OCI-LY7 (cell line): ENCODE results near the gene GPR82. TPM values are rescaled to one million over a fixed set of nuclear protein-coding genes. Genes with fewer than 3 reads are reported as not detected.

ENCODE experiments used
- BruUV-seq: library from RNA; stranded (reverse); fragments of 400-500 nt; replicated peaks from 2 replicates; lab custom pipeline; 2021; lab: Mats Ljungman, UMichigan
- CTCF ChIA-PET: fragments of 300-600 bp; sonication (Branson Sonifier 250); formaldehyde crosslinking; loops from one replicate; lab custom pipeline; 2022; ENCODE audit warnings: antibody characterized with exemption; ENCODE audit not compliant: unreplicated experiment; lab: Charles Lee
- POLR2A ChIA-PET: fragments of 300-600 bp; sonication (Branson Sonifier 250); formaldehyde crosslinking; loops from one replicate; lab custom pipeline; 2022; ENCODE audit warnings: antibody characterized with exemption; lab: Charles Lee
- DNase-seq: peaks from one replicate; pipeline ENCODE4 v3.0.0-alpha.2; 2015; ENCODE audit warnings: low spot score
- H2AFZ ChIP-seq: fragments of 200-600 bp; sonication (generic), shearing (Covaris generic); 2 replicates; pipeline ENCODE4 v1.6.1; 2014; ENCODE audit warnings: mild to moderate bottlenecking, antibody characterized with exemption, low read length, moderate library complexity
- H3K27ac ChIP-seq: fragments of 200-600 bp; sonication (generic); 2 replicates; pipeline ENCODE4 v1.5.1; 2014; ENCODE audit warnings: mixed run types, low read depth, mild to moderate bottlenecking, moderate library complexity, low read length, inconsistent platforms; ENCODE audit not compliant: poor library complexity, severe bottlenecking
- H3K36me3 ChIP-seq: fragments of 200-600 bp; sonication (generic); 2 replicates; pipeline ENCODE4 v1.6.1; 2014; ENCODE audit warnings: mild to moderate bottlenecking, antibody characterized with exemption, low read length, moderate library complexity, mixed read lengths; ENCODE audit not compliant: insufficient read depth
- H3K4me1 ChIP-seq: fragments of 200-600 bp; sonication (generic); 2 replicates; pipeline ENCODE4 v1.5.1; 2014; ENCODE audit warnings: mild to moderate bottlenecking, low read length; ENCODE audit not compliant: insufficient read depth, poor library complexity, severe bottlenecking
- H3K4me2 ChIP-seq: fragments of 200-600 bp; sonication (generic); 2 replicates; pipeline ENCODE4 v1.6.1; 2014; ENCODE audit warnings: mild to moderate bottlenecking, low read length
- H3K4me3 ChIP-seq: fragments of 200-600 bp; sonication (generic); 2 replicates; pipeline ENCODE4 v1.5.1; 2014; ENCODE audit warnings: mild to moderate bottlenecking, low read depth, low read length; ENCODE audit not compliant: poor library complexity, severe bottlenecking
- H3K79me2 ChIP-seq: fragments of 200-600 bp; sonication (generic); 2 replicates; pipeline ENCODE4 v1.6.1; 2016; ENCODE audit warnings: low read depth, mild to moderate bottlenecking, low read length, moderate library complexity, mixed read lengths; ENCODE audit not compliant: insufficient read depth
- H3K9me2 ChIP-seq: fragments of 200-600 bp; sonication (generic); 2 replicates; pipeline ENCODE4 v1.6.1; 2016; ENCODE audit warnings: mild to moderate bottlenecking, low read length, mixed read lengths; ENCODE audit not compliant: insufficient read depth
- H3K9me3 ChIP-seq: fragments of 200-600 bp; sonication (generic); 2 replicates; pipeline ENCODE4 v1.6.1; 2014; ENCODE audit warnings: mild to moderate bottlenecking, mixed run types, low read length, mixed read lengths
- H4K20me1 ChIP-seq: fragments of 200-600 bp; sonication (generic); 2 replicates; pipeline ENCODE4 v1.6.1; 2014; ENCODE audit warnings: mild to moderate bottlenecking, antibody characterized with exemption, low read length, moderate library complexity, mixed read lengths; ENCODE audit not compliant: insufficient read depth
- EZH2phosphoT487 ChIP-seq: fragments of 200-600 bp; sonication (generic); IDR thresholded peaks from 2 replicates; pipeline ENCODE4 v1.6.1; 2018; ENCODE audit warnings: low read depth, borderline replicate concordance, mild to moderate bottlenecking, mixed run types, antibody characterized with exemption, low read length, moderate library complexity, mixed read lengths
- intact Hi-C: fragments of 100-400 bp; cut with micrococcal nuclease; formaldehyde crosslinking; loops from one replicate; pipeline ENCODE4 v1.10.0; 2022; ENCODE audit not compliant: unreplicated experiment
- total RNA-seq, 2 experiments: library from RNA; depleted of rRNA in 1 of 2; stranded (reverse); fragments of >200 nt in 1 of 2; shearing (Covaris generic) in 1 of 2; gene quantifications; 2 replicates each; pipeline ENCODE4 v1.2.3, GENCODE V29; 2014 to 2022
- TF ChIP-seq, protein P1 (sequence below): fragments of 200-600 bp; sonication (generic); conservative IDR thresholded peaks from 2 replicates; pipeline ENCODE4 v1.5.1; 2014; ENCODE audit warnings: mild to moderate bottlenecking, antibody characterized with exemption, low read length, moderate library complexity, mixed read lengths

The GPR82 gene
- total RNA-seq, 2 experiments from 2014 or later: 0.53 TPM; not detected in 1

- DNase-seq: no peak
- Histone ChIP-seq H3K4me3 (no peak overlapping the region), H4K20me1 (no peaks in the 10 kb centered on the region), H3K4me1 (peaks cover 56% of the 10 kb centered on the region), H3K36me3 (no peaks in the 10 kb centered on the region; the same call in 1 of the 2 replicates), H3K4me2 (no peak overlapping the region), H3K27ac (no peak overlapping the region), H3K9me2 (no peaks in the 10 kb centered on the region), H2AFZ (no peak overlapping the region), H3K79me2 (peaks cover 8% of the 10 kb centered on the region; the same call in 1 of the 2 replicates), H3K9me3 (no peaks in the 10 kb centered on the region)
- ChIA-PET CTCF (no interaction called here), POLR2A (interaction anchor here (0.7 to 1.1 kb wide), 2 partner anchors 11 to 71 kb away, joined by 3 read pairs; no protein-coding TSS in a partner anchor)
- TF ChIP-seq, protein P1, sequence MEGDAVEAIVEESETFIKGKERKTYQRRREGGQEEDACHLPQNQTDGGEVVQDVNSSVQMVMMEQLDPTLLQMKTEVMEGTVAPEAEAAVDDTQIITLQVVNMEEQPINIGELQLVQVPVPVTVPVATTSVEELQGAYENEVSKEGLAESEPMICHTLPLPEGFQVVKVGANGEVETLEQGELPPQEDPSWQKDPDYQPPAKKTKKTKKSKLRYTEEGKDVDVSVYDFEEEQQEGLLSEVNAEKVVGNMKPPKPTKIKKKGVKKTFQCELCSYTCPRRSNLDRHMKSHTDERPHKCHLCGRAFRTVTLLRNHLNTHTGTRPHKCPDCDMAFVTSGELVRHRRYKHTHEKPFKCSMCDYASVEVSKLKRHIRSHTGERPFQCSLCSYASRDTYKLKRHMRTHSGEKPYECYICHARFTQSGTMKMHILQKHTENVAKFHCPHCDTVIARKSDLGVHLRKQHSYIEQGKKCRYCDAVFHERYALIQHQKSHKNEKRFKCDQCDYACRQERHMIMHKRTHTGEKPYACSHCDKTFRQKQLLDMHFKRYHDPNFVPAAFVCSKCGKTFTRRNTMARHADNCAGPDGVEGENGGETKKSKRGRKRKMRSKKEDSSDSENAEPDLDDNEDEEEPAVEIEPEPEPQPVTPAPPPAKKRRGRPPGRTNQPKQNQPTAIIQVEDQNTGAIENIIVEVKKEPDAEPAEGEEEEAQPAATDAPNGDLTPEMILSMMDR: no peak
- no peak for TF ChIP-seq EZH2phosphoT487
- no TSS peak for BruUV-seq
- intact Hi-C loops: no loop called here
These were observed 20.4 kb upstream of the GPR82 start for GRCh38 chrX:41703574-41704029.

GRCh38 chrX:41705042-41705441 is 18.9 kb upstream of the GPR82 start:
- no TSS peak for BruUV-seq
- no peak for TF ChIP-seq EZH2phosphoT487
- TF ChIP-seq, protein P1: no peak
- H3K9me2 ChIP-seq: no peaks in the 10 kb centered on the region
- H3K4me2 ChIP-seq: peak overlapping the region; percentile 68
- H3K79me2 ChIP-seq: peaks cover 8% of the 10 kb centered on the region; the same call in 1 of the 2 replicates
- H3K27ac ChIP-seq: peak overlapping the region; percentile 86
- intact Hi-C loops: loop anchor here (5.0 kb wide), 1 partner anchor 113 kb away; no protein-coding TSS in a partner anchor
- no peak overlapping the region for H2AFZ ChIP-seq
- H3K9me3 ChIP-seq: no peaks in the 10 kb centered on the region
- DNase-seq: no peak
- H4K20me1 ChIP-seq: no peaks in the 10 kb centered on the region
- peak overlapping the region; percentile 6 for H3K4me3 ChIP-seq
- ChIA-PET CTCF (no interaction called here), POLR2A (interaction anchor here (0.7 to 1.9 kb wide), 2 partner anchors 27 to 42 kb away, joined by 3 to 9 read pairs; no protein-coding TSS in a partner anchor)
- H3K36me3 ChIP-seq: no peaks in the 10 kb centered on the region; the same call in 1 of the 2 replicates
- H3K4me1 ChIP-seq: peaks cover 52% of the 10 kb centered on the region
